ENCODE measurements around the gene FAM168B. TPM values are rescaled to one million over a fixed set of nuclear protein-coding genes. Genes with fewer than 3 reads are reported as not detected.

The FAM168B gene, protein sequence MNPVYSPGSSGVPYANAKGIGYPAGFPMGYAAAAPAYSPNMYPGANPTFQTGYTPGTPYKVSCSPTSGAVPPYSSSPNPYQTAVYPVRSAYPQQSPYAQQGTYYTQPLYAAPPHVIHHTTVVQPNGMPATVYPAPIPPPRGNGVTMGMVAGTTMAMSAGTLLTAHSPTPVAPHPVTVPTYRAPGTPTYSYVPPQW
- total RNA-seq (10 to 100 TPM; 80.3 to 86.7 TPM), polyA plus RNA-seq (10 to 100 TPM; 31.3 to 35.8 TPM)
- long read RNA-seq, donor 1, partial matches to known transcripts, result 0 of 60 reads
- long read RNA-seq, donor 1, other reads (novel, unspliced or antisense), result 59 of 60 reads
- long read RNA-seq, donor 2, full-length matches to known transcripts, result 8 of 46 reads
- long read RNA-seq, donor 2, partial matches to known transcripts, result 7 of 46 reads
- long read RNA-seq, donor 2, other reads (novel, unspliced or antisense), result 31 of 46 reads

DNA sequence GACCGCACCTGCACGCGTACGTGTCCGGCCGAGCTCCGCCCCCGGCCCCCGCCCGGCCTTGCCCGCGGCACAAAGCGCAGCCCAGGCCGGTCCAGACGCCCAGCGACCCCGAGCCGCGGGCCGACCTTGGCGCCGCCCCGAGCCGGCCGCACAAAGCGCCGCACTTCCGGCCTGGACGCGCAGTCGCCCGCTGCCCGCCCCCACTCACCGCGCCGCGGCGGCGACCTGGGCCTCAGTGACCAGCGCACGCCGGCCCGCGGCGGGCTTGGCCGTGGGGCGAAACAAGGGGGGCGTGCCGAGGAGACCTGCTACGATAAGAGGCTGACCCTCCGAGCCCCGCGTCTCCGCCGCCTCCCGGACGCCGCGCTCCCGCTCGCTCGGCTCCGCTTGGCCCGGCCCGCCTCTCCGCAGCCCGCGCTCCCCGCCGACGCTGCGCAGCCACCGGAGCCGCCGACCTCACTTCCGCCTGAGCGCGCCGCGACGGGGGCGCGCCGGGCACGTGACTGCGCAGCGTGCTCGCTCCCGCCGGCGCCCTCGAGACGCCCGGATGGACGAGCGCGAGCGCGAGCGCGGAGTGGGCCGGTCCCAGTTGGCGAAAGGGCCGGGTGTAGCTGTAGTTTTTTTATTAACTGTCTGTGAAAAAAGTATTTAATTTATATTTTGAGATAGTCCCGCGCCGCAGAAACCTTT, at the start of gene FAM168B:
FAM168B (minus strand) TSS at position 455 of the 690 bp plus-strand sequence. CDS start 10,814 bp downstream, outside the sequence.
- H3K36me3 ChIP-seq (ENCODE audit: control insufficient read depth in 1 of 2, insufficient read depth in 2 of 2, low read length in 1 of 2), result peaks cover 0 to under 1% of the 10 kb centered on the region in 2 donors
- intact Hi-C loops (cut with DNase I), result loop anchor here in 1 of 2 donors (5.0 kb wide), 1 partner anchor 296 kb away; no protein-coding TSS in a partner anchor
- ATAC-seq (ENCODE audit: low FRiP score) (peak; percentile 99), DNase-seq (peak; percentile 93 to 96)
- H3K9me3 ChIP-seq (ENCODE audit: control insufficient read depth, low read length), result no peaks in the 10 kb centered on the region
- H3K4me3 ChIP-seq (ENCODE audit: low read length in 2 of 2), result peak within 1 kb of the TSS; percentile 95 to 99
- no peaks in the 10 kb centered on the region for H3K27me3 ChIP-seq (ENCODE audit: control insufficient read depth in 1 of 2, insufficient read depth in 2 of 2, low read length in 1 of 2)
- 0% methylated on average over 91 to 107 of the region's 107 CpGs for WGBS, 2 donors
- no peaks in the 10 kb centered on the region for H3K4me1 ChIP-seq (ENCODE audit: control insufficient read depth in 1 of 2, insufficient read depth in 2 of 2, low read length in 2 of 2)
- peak within 1 kb of the TSS; percentile 95 to 100 for H3K27ac ChIP-seq (ENCODE audit: low read depth in 1 of 2, low read length in 2 of 2)

DNA sequence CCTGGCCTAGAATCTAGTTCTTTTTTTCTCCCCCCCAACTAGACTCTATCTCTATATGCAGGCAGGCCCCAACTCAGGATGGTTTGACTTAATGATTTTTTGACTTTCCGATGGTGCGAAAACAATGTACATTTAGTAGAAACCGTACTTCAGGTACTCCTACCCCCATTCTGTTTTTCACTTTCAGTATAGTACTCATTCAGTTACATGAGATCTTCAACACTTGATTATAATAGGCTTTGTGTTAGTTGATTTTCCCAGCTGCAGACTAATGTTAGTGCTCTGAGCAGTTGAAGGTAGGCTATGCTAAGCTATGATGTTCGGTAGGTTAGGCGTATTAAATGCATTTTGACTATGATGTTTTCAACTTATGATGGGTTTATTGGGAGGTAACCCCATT, 49.6 kb upstream of the FAM168B start:
- DNase-seq (no peak), ATAC-seq (ENCODE audit: low FRiP score) (no peak)
- Histone ChIP-seq H3K9me3 (ENCODE audit: control insufficient read depth, low read length) (no peaks in the 10 kb centered on the region), H3K36me3 (ENCODE audit: control insufficient read depth in 1 of 2, insufficient read depth in 2 of 2, low read length in 1 of 2) (peaks cover 0 to 4% of the 10 kb centered on the region in 2 donors), H3K4me1 (ENCODE audit: control insufficient read depth in 1 of 2, insufficient read depth in 2 of 2, low read length in 2 of 2) (no peaks in the 10 kb centered on the region), H3K27ac (ENCODE audit: low read depth in 1 of 2, low read length in 2 of 2) (no peak overlapping the region), H3K4me3 (ENCODE audit: low read length in 2 of 2) (no peak overlapping the region), H3K27me3 (ENCODE audit: control insufficient read depth in 1 of 2, insufficient read depth in 2 of 2, low read length in 1 of 2) (no peaks in the 10 kb centered on the region)
- intact Hi-C loops (cut with DNase I), result no loop called here
- WGBS, 2 donors, result 96 to 99% methylated on average over 5 of the region's 5 CpGs

DNA sequence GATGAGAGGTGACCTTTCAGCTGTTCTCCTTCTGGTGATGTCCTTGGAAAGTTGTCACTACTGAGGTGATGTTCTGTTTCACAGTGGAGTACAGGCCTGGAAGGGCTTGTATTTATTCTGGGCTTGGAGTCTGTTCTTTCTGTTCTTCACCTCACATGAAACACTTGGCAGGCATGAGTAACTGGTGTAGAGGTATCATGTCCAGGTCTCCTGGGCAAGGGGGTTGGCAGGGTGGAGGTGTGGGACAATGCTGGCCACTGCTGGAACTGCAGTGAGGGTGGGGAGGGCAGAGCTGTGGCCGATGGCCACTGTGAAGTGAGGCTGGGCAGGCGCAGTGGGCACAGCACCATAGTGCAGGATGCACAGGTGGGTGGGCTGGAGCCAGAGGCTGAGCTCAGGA, 47.3 kb upstream of the FAM168B start:
- H3K9me3 ChIP-seq (ENCODE audit: control insufficient read depth, low read length), result no peaks in the 10 kb centered on the region
- 91 to 95% methylated on average over 2 of the region's 2 CpGs for WGBS, 2 donors
- no peaks in the 10 kb centered on the region for H3K4me1 ChIP-seq (ENCODE audit: control insufficient read depth in 1 of 2, insufficient read depth in 2 of 2, low read length in 2 of 2)
- intact Hi-C loops (cut with DNase I), result no loop called here
- peaks cover 0 to 3% of the 10 kb centered on the region in 2 donors for H3K36me3 ChIP-seq (ENCODE audit: control insufficient read depth in 1 of 2, insufficient read depth in 2 of 2, low read length in 1 of 2)
- H3K27ac ChIP-seq (ENCODE audit: low read depth in 1 of 2, low read length in 2 of 2), result no peak overlapping the region
- H3K4me3 ChIP-seq (ENCODE audit: low read length in 2 of 2), result no peak overlapping the region
- no peaks in the 10 kb centered on the region for H3K27me3 ChIP-seq (ENCODE audit: control insufficient read depth in 1 of 2, insufficient read depth in 2 of 2, low read length in 1 of 2)
- no peak for DNase-seq
- ATAC-seq (ENCODE audit: low FRiP score), result no peak

DNA sequence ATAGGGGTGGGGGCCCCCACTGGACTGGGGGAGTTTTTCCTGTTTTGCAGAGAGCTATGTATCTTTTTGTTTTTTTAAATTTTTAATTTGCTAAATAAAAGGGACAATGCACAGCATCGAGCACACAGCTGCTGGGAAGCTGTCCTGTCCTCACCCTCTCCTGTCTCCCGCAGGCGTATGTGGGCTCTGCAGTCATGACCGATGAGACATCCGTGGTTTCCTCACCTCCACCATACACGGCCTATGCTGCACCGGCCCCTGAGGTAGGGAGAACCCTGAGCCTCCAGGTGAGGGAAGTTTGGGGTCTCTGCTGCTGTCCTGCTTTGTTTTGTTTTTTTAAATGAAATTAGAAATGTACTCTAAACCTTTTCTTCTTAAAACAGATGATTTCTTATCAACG, 39.5 kb upstream of the FAM168B start:
- H3K27ac ChIP-seq (ENCODE audit: low read depth in 1 of 2, low read length in 2 of 2), result no peak overlapping the region
- DNase-seq (no peak), ATAC-seq (ENCODE audit: low FRiP score) (no peak)
- no peak overlapping the region for H3K4me3 ChIP-seq (ENCODE audit: low read length in 2 of 2)
- H3K36me3 ChIP-seq (ENCODE audit: control insufficient read depth in 1 of 2, insufficient read depth in 2 of 2, low read length in 1 of 2), result peaks cover 0 to 7% of the 10 kb centered on the region in 2 donors
- no peaks in the 10 kb centered on the region for H3K9me3 ChIP-seq (ENCODE audit: control insufficient read depth, low read length)
- H3K27me3 ChIP-seq (ENCODE audit: control insufficient read depth in 1 of 2, insufficient read depth in 2 of 2, low read length in 1 of 2), result no peaks in the 10 kb centered on the region
- no peaks in the 10 kb centered on the region for H3K4me1 ChIP-seq (ENCODE audit: control insufficient read depth in 1 of 2, insufficient read depth in 2 of 2, low read length in 2 of 2)
- intact Hi-C loops (cut with DNase I), result no loop called here
- WGBS, 2 donors, result 91% methylated on average over 8 of the region's 8 CpGs

DNA sequence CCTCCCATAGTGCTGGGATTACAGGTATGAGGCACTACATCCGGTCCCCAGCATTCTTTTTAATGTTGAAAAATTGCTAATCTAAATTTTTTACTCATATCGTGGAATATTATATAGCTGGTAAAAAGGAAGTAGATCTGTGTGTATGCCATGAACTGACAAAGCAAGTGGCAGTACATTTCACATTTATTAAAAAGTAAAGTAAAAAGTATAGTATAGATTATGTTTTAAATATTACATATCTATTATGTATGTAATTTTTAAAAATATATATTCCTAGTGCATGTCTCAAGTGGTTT, 37.0 kb upstream of the FAM168B start:
- ATAC-seq (ENCODE audit: low FRiP score), result no peak
- intact Hi-C loops (cut with DNase I), result no loop called here
- 95 to 97% methylated on average over 2 of the region's 2 CpGs for WGBS, 2 donors

DNA sequence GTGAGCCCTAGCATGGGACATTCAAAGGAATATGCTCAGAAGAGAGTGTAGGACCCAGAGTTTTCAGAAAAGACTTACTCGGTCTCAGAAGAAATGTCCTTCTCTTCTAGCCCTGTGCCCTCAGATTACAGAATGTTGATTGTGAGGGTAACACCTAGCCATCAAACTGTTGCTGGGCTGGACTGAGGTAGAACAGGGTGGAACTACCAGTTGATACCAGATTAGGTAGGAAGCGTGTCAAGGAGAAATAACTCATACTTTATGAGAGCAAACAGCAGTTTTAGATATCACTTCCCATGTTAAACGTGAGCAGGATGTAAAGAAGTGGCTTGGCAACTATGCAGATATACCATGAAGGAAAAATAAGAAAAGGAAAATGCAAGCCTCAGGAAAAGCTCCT, 34.7 kb upstream of the FAM168B start:
- no peak overlapping the region for H3K27ac ChIP-seq (ENCODE audit: low read depth in 1 of 2, low read length in 2 of 2)
- no peaks in the 10 kb centered on the region for H3K27me3 ChIP-seq (ENCODE audit: control insufficient read depth in 1 of 2, insufficient read depth in 2 of 2, low read length in 1 of 2)
- H3K4me3 ChIP-seq (ENCODE audit: low read length in 2 of 2), result no peak overlapping the region
- intact Hi-C loops (cut with DNase I), result no loop called here
- H3K9me3 ChIP-seq (ENCODE audit: control insufficient read depth, low read length), result no peaks in the 10 kb centered on the region
- WGBS, 2 donors, result 81 to 90% methylated on average over 3 of the region's 3 CpGs
- peaks cover 6 to 12% of the 10 kb centered on the region in 2 donors for H3K36me3 ChIP-seq (ENCODE audit: control insufficient read depth in 1 of 2, insufficient read depth in 2 of 2, low read length in 1 of 2)
- no peak for ATAC-seq (ENCODE audit: low FRiP score)
- no peaks in the 10 kb centered on the region for H3K4me1 ChIP-seq (ENCODE audit: control insufficient read depth in 1 of 2, insufficient read depth in 2 of 2, low read length in 2 of 2)
- DNase-seq, result no peak

More for the DNA sequence above, 37.0 kb upstream of the FAM168B start:
- no peaks in the 10 kb centered on the region for H3K27me3 ChIP-seq (ENCODE audit: control insufficient read depth in 1 of 2, insufficient read depth in 2 of 2, low read length in 1 of 2)
- H3K4me1 ChIP-seq (ENCODE audit: control insufficient read depth in 1 of 2, insufficient read depth in 2 of 2, low read length in 2 of 2), result no peaks in the 10 kb centered on the region
- peaks cover 6 to 12% of the 10 kb centered on the region in 2 donors for H3K36me3 ChIP-seq (ENCODE audit: control insufficient read depth in 1 of 2, insufficient read depth in 2 of 2, low read length in 1 of 2)
- H3K4me3 ChIP-seq (ENCODE audit: low read length in 2 of 2), result no peak overlapping the region
- H3K9me3 ChIP-seq (ENCODE audit: control insufficient read depth, low read length), result no peaks in the 10 kb centered on the region
- no peak overlapping the region for H3K27ac ChIP-seq (ENCODE audit: low read depth in 1 of 2, low read length in 2 of 2)
- DNase-seq, result no peak

DNA sequence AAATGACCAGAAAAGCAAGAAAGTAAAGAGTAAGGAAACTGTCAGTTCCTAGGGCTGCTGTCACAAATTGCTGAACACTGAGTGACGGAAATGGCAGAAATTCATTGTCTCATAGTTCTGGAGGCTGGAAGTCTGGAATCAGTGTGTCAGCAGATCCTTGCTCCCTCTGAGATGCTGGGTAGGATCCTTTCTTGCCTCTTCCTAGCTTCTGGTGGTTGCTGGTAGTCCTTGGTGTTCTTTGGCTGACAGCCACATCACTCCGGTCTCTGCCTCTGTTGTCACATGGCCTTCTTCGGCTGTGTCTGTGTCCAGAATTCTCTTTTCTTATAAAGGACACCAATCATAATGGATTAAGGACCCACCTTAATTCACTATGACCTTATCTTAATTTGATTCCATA, 33.8 kb upstream of the FAM168B start:
- 69 to 70% methylated on average over 3 of the region's 3 CpGs for WGBS, 2 donors

DNA sequence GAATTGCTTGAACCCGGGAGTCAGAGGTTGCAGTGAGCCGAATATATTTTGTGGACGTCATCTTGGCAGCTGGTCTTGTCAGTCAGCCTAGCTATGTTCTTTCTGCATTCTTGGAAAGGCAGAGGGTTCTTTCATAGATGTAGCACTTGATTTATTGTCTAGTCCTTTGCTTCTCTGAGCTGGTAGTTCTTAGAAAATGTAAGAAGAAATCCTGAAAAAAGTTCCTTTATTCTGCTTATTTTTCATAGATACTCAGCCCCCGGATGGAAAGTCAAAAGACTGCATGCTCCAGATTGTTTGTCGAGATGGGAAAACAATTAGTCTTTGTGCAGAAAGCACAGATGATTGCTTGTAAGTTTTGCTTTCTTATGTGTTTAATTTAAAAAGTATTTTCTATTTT, 33.2 kb upstream of the FAM168B start:
- no peak for ATAC-seq (ENCODE audit: low FRiP score)
- no peak overlapping the region for H3K27ac ChIP-seq (ENCODE audit: low read depth in 1 of 2, low read length in 2 of 2)
- no peaks in the 10 kb centered on the region for H3K27me3 ChIP-seq (ENCODE audit: control insufficient read depth in 1 of 2, insufficient read depth in 2 of 2, low read length in 1 of 2)
- DNase-seq, result no peak
- no peaks in the 10 kb centered on the region for H3K4me1 ChIP-seq (ENCODE audit: control insufficient read depth in 1 of 2, insufficient read depth in 2 of 2, low read length in 2 of 2)
- intact Hi-C loops (cut with DNase I), result no loop called here
- peaks cover 6 to 10% of the 10 kb centered on the region in 2 donors for H3K36me3 ChIP-seq (ENCODE audit: control insufficient read depth in 1 of 2, insufficient read depth in 2 of 2, low read length in 1 of 2)
- H3K4me3 ChIP-seq (ENCODE audit: low read length in 2 of 2), result no peak overlapping the region
- 58 to 68% methylated on average over 5 of the region's 5 CpGs for WGBS, 2 donors
- no peaks in the 10 kb centered on the region for H3K9me3 ChIP-seq (ENCODE audit: control insufficient read depth, low read length)

More for the DNA sequence above, 33.8 kb upstream of the FAM168B start:
- DNase-seq, result no peak
- no peaks in the 10 kb centered on the region for H3K4me1 ChIP-seq (ENCODE audit: control insufficient read depth in 1 of 2, insufficient read depth in 2 of 2, low read length in 2 of 2)
- H3K27ac ChIP-seq (ENCODE audit: low read depth in 1 of 2, low read length in 2 of 2), result no peak overlapping the region
- no peaks in the 10 kb centered on the region for H3K9me3 ChIP-seq (ENCODE audit: control insufficient read depth, low read length)
- H3K36me3 ChIP-seq (ENCODE audit: control insufficient read depth in 1 of 2, insufficient read depth in 2 of 2, low read length in 1 of 2), result peaks cover 6 to 10% of the 10 kb centered on the region in 2 donors
- no peak overlapping the region for H3K4me3 ChIP-seq (ENCODE audit: low read length in 2 of 2)
- no peak for ATAC-seq (ENCODE audit: low FRiP score)
- H3K27me3 ChIP-seq (ENCODE audit: control insufficient read depth in 1 of 2, insufficient read depth in 2 of 2, low read length in 1 of 2), result no peaks in the 10 kb centered on the region
- intact Hi-C loops (cut with DNase I), result no loop called here

Measured in aorta (tissue), 5 donors.